ENCODE results near the gene RBMX. TPM values are rescaled to one million over a fixed set of nuclear protein-coding genes. Genes with fewer than 3 reads are reported as not detected.
A peak's percentile ranks its signal among the peaks of the same experiment; 100 is the strongest.
"Not testable (repeated sequence)": the region's sequence is repeated elsewhere in the genome, so short reads cannot be mapped to it uniquely, and the experiment has no call there.

The RBMX gene
- total RNA-seq, 1 donor from 2014 or later, result 532 TPM

- no peaks in the 10 kb centered on the region for H3K9me3 Mint-ChIP-seq
- H3K4me1 Mint-ChIP-seq, result peaks cover 14% of the 10 kb centered on the region
- no peak overlapping the region for H3K27ac Mint-ChIP-seq (ENCODE audit: unreplicated experiment)
- no peaks in the 10 kb centered on the region for H3K27me3 Mint-ChIP-seq (ENCODE audit: low read depth)
- TF ChIP-seq, protein P1, sequence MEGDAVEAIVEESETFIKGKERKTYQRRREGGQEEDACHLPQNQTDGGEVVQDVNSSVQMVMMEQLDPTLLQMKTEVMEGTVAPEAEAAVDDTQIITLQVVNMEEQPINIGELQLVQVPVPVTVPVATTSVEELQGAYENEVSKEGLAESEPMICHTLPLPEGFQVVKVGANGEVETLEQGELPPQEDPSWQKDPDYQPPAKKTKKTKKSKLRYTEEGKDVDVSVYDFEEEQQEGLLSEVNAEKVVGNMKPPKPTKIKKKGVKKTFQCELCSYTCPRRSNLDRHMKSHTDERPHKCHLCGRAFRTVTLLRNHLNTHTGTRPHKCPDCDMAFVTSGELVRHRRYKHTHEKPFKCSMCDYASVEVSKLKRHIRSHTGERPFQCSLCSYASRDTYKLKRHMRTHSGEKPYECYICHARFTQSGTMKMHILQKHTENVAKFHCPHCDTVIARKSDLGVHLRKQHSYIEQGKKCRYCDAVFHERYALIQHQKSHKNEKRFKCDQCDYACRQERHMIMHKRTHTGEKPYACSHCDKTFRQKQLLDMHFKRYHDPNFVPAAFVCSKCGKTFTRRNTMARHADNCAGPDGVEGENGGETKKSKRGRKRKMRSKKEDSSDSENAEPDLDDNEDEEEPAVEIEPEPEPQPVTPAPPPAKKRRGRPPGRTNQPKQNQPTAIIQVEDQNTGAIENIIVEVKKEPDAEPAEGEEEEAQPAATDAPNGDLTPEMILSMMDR (conservative IDR thresholded peaks at IDR 0.05), result no peak
- no peaks in the 10 kb centered on the region for H3K36me3 Mint-ChIP-seq (ENCODE audit: low read depth)
- peak overlapping the region; percentile 93 for H3K4me3 Mint-ChIP-seq
- no peak for DNase-seq (ENCODE audit: low read depth, low spot score)
These were observed 30.1 kb upstream of the RBMX start for GRCh38 chrX:136910565-136911035.

- peak overlapping the region; percentile 95 for H3K27ac Mint-ChIP-seq (ENCODE audit: unreplicated experiment)
- peaks cover 14% of the 10 kb centered on the region for H3K4me1 Mint-ChIP-seq
- no peaks in the 10 kb centered on the region for H3K27me3 Mint-ChIP-seq (ENCODE audit: low read depth)
- DNase-seq (ENCODE audit: low read depth, low spot score), result peak; percentile 60
- no peaks in the 10 kb centered on the region for H3K9me3 Mint-ChIP-seq
- TF ChIP-seq, protein P1 (conservative IDR thresholded peaks at IDR 0.05), result no peak
- no peaks in the 10 kb centered on the region for H3K36me3 Mint-ChIP-seq (ENCODE audit: low read depth)
- peak overlapping the region; percentile 93 for H3K4me3 Mint-ChIP-seq
These were observed 29.4 kb upstream of the RBMX start for GRCh38 chrX:136909706-136910564.

- Mint-ChIP-seq H3K9me3 (no peaks in the 10 kb centered on the region), H3K27ac (ENCODE audit: unreplicated experiment) (peak overlapping the region; percentile 95), H3K4me1 (peaks cover 14% of the 10 kb centered on the region)
These were observed 28.7 kb upstream of the RBMX start for GRCh38 chrX:136909119-136909705.

DNA sequence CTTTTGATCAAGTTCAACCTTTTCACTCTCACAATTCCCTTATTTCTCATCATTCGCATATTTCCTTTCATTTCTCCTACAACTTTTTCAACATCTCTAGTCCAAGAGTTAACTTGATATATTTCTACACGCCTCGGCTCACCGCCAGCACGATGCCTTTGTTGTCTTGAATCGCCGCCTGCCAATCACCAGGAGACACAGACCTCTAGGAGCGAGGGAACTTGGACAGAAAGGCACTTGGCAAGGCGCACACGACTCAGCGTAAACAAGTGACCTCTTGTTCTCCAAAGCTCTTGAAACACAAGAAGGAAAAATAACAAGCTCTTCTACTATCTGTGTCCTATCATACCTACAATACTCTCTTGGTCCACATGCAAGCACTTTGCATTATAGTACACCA is 27.1 kb upstream of the RBMX start:
- Mint-ChIP-seq H3K36me3 (ENCODE audit: low read depth) (no peaks in the 10 kb centered on the region), H3K27me3 (ENCODE audit: low read depth) (no peaks in the 10 kb centered on the region), H3K4me3 (peak overlapping the region; percentile 2), H3K27ac (ENCODE audit: unreplicated experiment) (peak overlapping the region; percentile 48), H3K9me3 (no peaks in the 10 kb centered on the region), H3K4me1 (peaks cover 14% of the 10 kb centered on the region)
- no peak for DNase-seq (ENCODE audit: low read depth, low spot score)
- TF ChIP-seq, protein P1 (conservative IDR thresholded peaks at IDR 0.05), result no peak

More at GRCh38 chrX:136909119-136909705, 28.7 kb upstream of the RBMX start:
- DNase-seq (ENCODE audit: low read depth, low spot score), result peak; percentile 61
- peak overlapping the region; percentile 93 for H3K4me3 Mint-ChIP-seq
- H3K27me3 Mint-ChIP-seq (ENCODE audit: low read depth), result no peaks in the 10 kb centered on the region
- no peaks in the 10 kb centered on the region for H3K36me3 Mint-ChIP-seq (ENCODE audit: low read depth)
- TF ChIP-seq, protein P1 (conservative IDR thresholded peaks at IDR 0.05), result no peak

GRCh38 chrX:136906921-136907510 is 26.5 kb upstream of the RBMX start:
- Mint-ChIP-seq H3K36me3 (ENCODE audit: low read depth) (no peaks in the 10 kb centered on the region), H3K4me3 (no peak overlapping the region), H3K4me1 (peaks cover 14% of the 10 kb centered on the region), H3K9me3 (no peaks in the 10 kb centered on the region), H3K27ac (ENCODE audit: unreplicated experiment) (no peak overlapping the region), H3K27me3 (ENCODE audit: low read depth) (no peaks in the 10 kb centered on the region)
- DNase-seq (ENCODE audit: low read depth, low spot score), result no peak
- TF ChIP-seq, protein P1 (conservative IDR thresholded peaks at IDR 0.05), result no peak

- H3K27ac Mint-ChIP-seq (ENCODE audit: unreplicated experiment); H3K36me3 Mint-ChIP-seq (ENCODE audit: low read depth); H3K27me3 Mint-ChIP-seq (ENCODE audit: low read depth); H3K9me3 Mint-ChIP-seq; H3K4me1 Mint-ChIP-seq; H3K4me3 Mint-ChIP-seq; DNase-seq (ENCODE audit: low read depth, low spot score): not testable (repeated sequence)
These were observed 23.5 kb upstream of the RBMX start for GRCh38 chrX:136904067-136904466.

DNA sequence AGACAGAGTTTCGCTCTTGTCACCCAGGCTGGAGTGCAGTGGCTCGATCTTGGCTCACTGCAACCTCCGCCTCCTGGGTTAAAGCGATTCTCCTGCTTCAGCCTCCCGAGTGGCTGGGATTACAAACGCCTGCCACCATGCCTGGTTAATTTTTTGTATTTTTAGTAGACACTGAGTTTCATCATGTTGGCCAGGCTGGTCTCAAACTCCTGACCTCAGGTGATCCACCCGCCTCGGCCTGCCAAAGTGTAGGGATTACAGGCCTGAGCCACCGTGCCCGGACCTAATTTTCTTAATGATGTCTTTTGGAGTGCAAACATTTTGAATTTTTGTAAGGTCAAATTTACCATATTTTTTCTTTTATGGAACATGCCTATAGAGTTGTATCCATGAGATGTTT is 19.5 kb upstream of the RBMX start:
- not testable (repeated sequence) for H3K9me3 Mint-ChIP-seq

More for the DNA sequence above, 19.5 kb upstream of the RBMX start:
- H3K36me3 Mint-ChIP-seq (ENCODE audit: low read depth); H3K27ac Mint-ChIP-seq (ENCODE audit: unreplicated experiment); H3K27me3 Mint-ChIP-seq (ENCODE audit: low read depth); H3K4me1 Mint-ChIP-seq; DNase-seq (ENCODE audit: low read depth, low spot score); H3K4me3 Mint-ChIP-seq: not testable (repeated sequence)

Data from neural crest cell (in vitro differentiated cells).